Pancreas (tissue), 10 donors: ENCODE data around the gene ALOX5AP. TPM values are rescaled to one million over a fixed set of nuclear protein-coding genes. Genes with fewer than 3 reads are reported as not detected.

Experiments
- ATAC-seq, 4 donors: fragments of 200-7000 bp; cut with Tn5 transposase; one replicate each; pipeline versions ENCODE4 v1.8.0 to v1.9.1; 2020; ENCODE audit warnings: mild to moderate bottlenecking in 4 of 4, moderate library complexity in 4 of 4
- DNase-seq, 6 donors: peaks; one replicate each; pipeline ENCODE4 v3.0.0-alpha.2; 2020
- FAIRE-seq: peaks from 2 replicates; lab custom pipeline; 2012; peaks lifted over from hg19 to GRCh38; lab: Jason Lieb, UNC
- H3K27ac ChIP-seq, 4 donors: fragments of 200-600 bp; sonication (generic); 1 replicate in 3 of 4; 2 replicates in 1 of 4; pipeline versions ENCODE4 v1.5.0 to v1.8.0; 2020
- H3K27me3 ChIP-seq, 4 donors: fragments of 200-600 bp; one replicate each; pipeline ENCODE4 v1.8.0; 2021
- H3K36me3 ChIP-seq, 3 donors: fragments of 200-600 bp; sonication (generic) in 1 of 3; one replicate each; pipeline versions ENCODE4 v1.5.0 to v1.8.0; 2020 to 2021
- H3K4me1 ChIP-seq, 3 donors: fragments of 200-600 bp; one replicate each; pipeline ENCODE4 v1.8.0; 2021
- H3K4me3 ChIP-seq, 4 donors: fragments of 200-600 bp; sonication (generic) in 2 of 4; one replicate each; pipeline versions ENCODE4 v1.5.0 to v1.8.0; 2020 to 2021
- H3K9me3 ChIP-seq, 4 donors: fragments of 200-600 bp; one replicate each; pipeline ENCODE4 v1.8.0; 2021
- CTCF ChIP-seq, 4 donors: fragments of 200-600 bp; sonication (generic) in 3 of 4; IDR thresholded peaks; one replicate each; pipeline versions ENCODE4 v1.5.0 to v1.8.0; 2021; ENCODE audit warnings: antibody characterized with exemption in 4 of 4
- WGBS, 2 donors: extraction: QIAGEN DNeasy Blood & Tissue Kit; methylation state at CpG; one replicate each; pipeline ENCODE4 v1.1.7; 2013; 5-methylcytosine and 5-hydroxymethylcytosine counted together
- intact Hi-C, 3 donors: fragments of 100-400 bp; cut with DNase I; formaldehyde crosslinking; loops; one replicate each; pipeline versions ENCODE4 v1.11.1 to v1.14.2; 2022
- polyA plus RNA-seq, 2 donors: library from polyadenylated mRNA; stranded (reverse); fragments of 200-250 nt; gene quantifications; one replicate each; pipeline ENCODE4 v1.2.3, GENCODE V29; 2013
- total RNA-seq, 6 donors: library from RNA; stranded (reverse); fragmentation: NEBNext Ultra II Directional in 4 of 6; extraction: Animal tissue kit (Norgen Biotek cat#: 25700) in 4 of 6; gene quantifications; one replicate each; pipeline versions ENCODE4 v1.2.1 to v1.2.4, GENCODE V29; 2021 to 2023
- donor health status: healthy with polysubstance abuse.
- donor health status: DM: no; HTN: no; CAD: no; lungs with moderate emphysema.
- donor health status: DM: no; HTN: no; CAD: no.
- donor health status: control.
- donor health status: control.
- donor health status: Bipolar disorder and iron deficiency.
- donor health status: DM: yes; HTN: yes; CAD: no.
- donor health status: DM: no; HTN: no; CAD: no.
- donor health status: DM: no; HTN: no; CAD: no.
- donor health status: DM: yes; HTN: yes; CAD: no.

ALOX5AP gene
- total and polyA plus RNA-seq, 8 donors, result 1.3 to 33.2 (median 3.6) TPM

- intact Hi-C loops, result no loop called here
- ATAC-seq, result peak in 2 of 4 donors; percentile 39 to 66
- Histone ChIP-seq H3K36me3 (no peaks in the 10 kb centered on the region), H3K9me3 (no peaks in the 10 kb centered on the region), H3K4me1 (peaks cover 0 to 7% (median 3%) of the 10 kb centered on the region in 3 donors), H3K4me3 (no peak overlapping the region), H3K27ac (no peak overlapping the region), H3K27me3 (no peaks in the 10 kb centered on the region)
- TF ChIP-seq CTCF (IDR thresholded peaks at IDR 0.05), result no peak
- 82 to 84% methylated on average over 8 of the region's 8 CpGs for WGBS, 2 donors
- FAIRE-seq, result no peak
- DNase-seq, result no peak
These were observed 16.0 kb downstream of the ALOX5AP start for GRCh38 chr13:30751183-30751933.

GRCh38 chr13:30752201-30752797 is 17.0 kb downstream of the ALOX5AP start:
- WGBS, 2 donors, result 55 to 67% methylated on average over 11 of the region's 11 CpGs
- no peak overlapping the region for H3K4me3 ChIP-seq
- peaks cover 0 to 3% (median 0%) of the 10 kb centered on the region in 3 donors for H3K4me1 ChIP-seq
- DNase-seq (peak in 1 of 6 donors; percentile 8), ATAC-seq (peak; percentile 39 to 84 (median 70)), FAIRE-seq (no peak)
- no peaks in the 10 kb centered on the region for H3K36me3 ChIP-seq
- TF ChIP-seq CTCF (IDR thresholded peaks at IDR 0.05), result no peak
- intact Hi-C loops, result no loop called here
- H3K9me3 ChIP-seq, result no peaks in the 10 kb centered on the region
- H3K27ac ChIP-seq, result no peak overlapping the region
- H3K27me3 ChIP-seq, result no peaks in the 10 kb centered on the region

GRCh38 chr13:30753030-30753616 is 17.8 kb downstream of the ALOX5AP start:
- intact Hi-C loops, result no loop called here
- Histone ChIP-seq H3K4me3 (no peak overlapping the region), H3K27ac (no peak overlapping the region), H3K36me3 (no peaks in the 10 kb centered on the region), H3K4me1 (peaks cover 0 to 3% (median 0%) of the 10 kb centered on the region in 3 donors), H3K27me3 (no peaks in the 10 kb centered on the region), H3K9me3 (no peaks in the 10 kb centered on the region)
- DNase-seq, result no peak
- no peak for TF ChIP-seq CTCF (IDR thresholded peaks at IDR 0.05)
- WGBS, 2 donors, result 66 to 69% methylated on average over 8 of the region's 8 CpGs
- ATAC-seq, result no peak
- no peak for FAIRE-seq

DNA sequence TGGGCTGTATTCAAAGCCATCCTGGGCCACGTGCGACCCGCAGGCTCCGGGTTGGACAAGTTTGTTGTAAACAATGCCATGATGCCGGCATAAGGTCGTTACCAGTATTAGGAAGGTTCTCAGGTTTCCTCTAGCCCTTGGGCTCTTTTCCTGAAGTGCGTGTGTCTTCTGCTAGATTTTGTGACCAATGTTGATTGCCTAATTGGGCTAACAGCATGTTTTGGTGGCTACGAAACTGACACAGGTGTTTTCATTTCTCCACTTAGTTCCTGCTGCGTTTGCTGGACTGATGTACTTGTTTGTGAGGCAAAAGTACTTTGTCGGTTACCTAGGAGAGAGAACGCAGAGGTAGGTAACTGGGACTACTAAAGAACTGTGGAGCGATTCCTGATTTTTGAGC is 20.3 kb downstream of the ALOX5AP start:
- 73 to 77% methylated on average over 12 of the region's 12 CpGs for WGBS, 2 donors
- ATAC-seq, result peak in 1 of 4 donors; percentile 9

More for the DNA sequence above, 20.3 kb downstream of the ALOX5AP start:
- no peaks in the 10 kb centered on the region for H3K9me3 ChIP-seq
- intact Hi-C loops, result no loop called here
- H3K27ac ChIP-seq, result no peak overlapping the region
- no peaks in the 10 kb centered on the region for H3K36me3 ChIP-seq
- H3K27me3 ChIP-seq, result no peaks in the 10 kb centered on the region
- peaks cover 0 to 3% (median 0%) of the 10 kb centered on the region in 3 donors for H3K4me1 ChIP-seq
- H3K4me3 ChIP-seq, result no peak overlapping the region
- FAIRE-seq, result no peak
- DNase-seq, result no peak
- TF ChIP-seq CTCF (IDR thresholded peaks at IDR 0.05), result no peak
